Activated T-helper 1 cell treated with anti-CD3 and anti-CD28 coated beads, Interleukin-12 subunit alpha, Interleukin-12 subunit beta, Interleukin-2, Interleukin-4 antibody, amounts not matched to agents 30 ng/mL and 10 ng/mL and 1 ng/mL, durations not matched to agents 14 hours and 24 hours and 36 hours (primary cell): Measurements from ENCODE around the gene CEP41. TPM values are rescaled to one million over a fixed set of nuclear protein-coding genes. Genes with fewer than 3 reads are reported as not detected.

Source experiments
- DNase-seq: peaks from one replicate; pipeline ENCODE4 v3.0.0; 2021; ENCODE audit warnings: low spot score
- H3K27ac Mint-ChIP-seq: one replicate; pipeline ENCODE4 v1.8.0; 2021; ENCODE audit warnings: mild to moderate bottlenecking, mixed read lengths
- H3K27me3 Mint-ChIP-seq: one replicate; pipeline ENCODE4 v1.8.0; 2022; ENCODE audit warnings: mild to moderate bottlenecking, moderate library complexity, mixed read lengths; ENCODE audit not compliant: insufficient read depth
- H3K36me3 Mint-ChIP-seq: one replicate; pipeline ENCODE4 v1.8.0; 2021; ENCODE audit warnings: low read depth, mixed read lengths
- H3K4me1 Mint-ChIP-seq: one replicate; pipeline ENCODE4 v1.8.0; 2021; ENCODE audit warnings: low read depth, mixed read lengths
- H3K4me3 Mint-ChIP-seq: one replicate; pipeline ENCODE4 v1.8.0; 2021; ENCODE audit warnings: mild to moderate bottlenecking, moderate library complexity, mixed read lengths
- H3K9me3 Mint-ChIP-seq: one replicate; pipeline ENCODE4 v1.8.0; 2021; ENCODE audit warnings: mixed read lengths
- intact Hi-C: fragments of 100-400 bp; cut with micrococcal nuclease; formaldehyde crosslinking; loops from one replicate; pipeline ENCODE4 v1.15.1; 2024
- total RNA-seq: library from RNA; stranded (reverse); gene quantifications from 2 replicates; pipeline ENCODE4 v1.2.3, GENCODE V29; 2022

The CEP41 gene
- total RNA-seq, 1 donor from 2014 or later = 17.1 TPM

DNA sequence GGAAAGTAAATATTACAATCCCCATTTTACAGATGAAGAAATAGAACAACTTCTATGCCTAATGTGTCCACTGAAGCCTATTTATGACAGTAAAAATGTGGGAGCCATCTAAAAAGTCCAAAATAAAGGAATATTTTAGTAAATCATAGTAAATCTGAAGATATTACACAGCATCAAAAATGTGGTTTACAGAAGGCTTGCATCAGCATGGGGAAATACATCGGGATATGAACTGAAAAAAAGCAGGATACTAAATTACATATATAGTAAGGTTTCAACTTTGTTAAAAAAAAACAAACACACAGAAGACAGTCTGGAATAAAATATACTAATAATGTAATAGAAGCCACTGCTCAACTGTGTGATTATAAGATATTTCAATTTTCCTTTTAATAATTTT is 39.7 kb downstream of the CEP41 start:
- Mint-ChIP-seq H3K4me3 (no peak overlapping the region), H3K27me3 (no peaks in the 10 kb centered on the region)
- intact Hi-C loops = no loop called here

DNA sequence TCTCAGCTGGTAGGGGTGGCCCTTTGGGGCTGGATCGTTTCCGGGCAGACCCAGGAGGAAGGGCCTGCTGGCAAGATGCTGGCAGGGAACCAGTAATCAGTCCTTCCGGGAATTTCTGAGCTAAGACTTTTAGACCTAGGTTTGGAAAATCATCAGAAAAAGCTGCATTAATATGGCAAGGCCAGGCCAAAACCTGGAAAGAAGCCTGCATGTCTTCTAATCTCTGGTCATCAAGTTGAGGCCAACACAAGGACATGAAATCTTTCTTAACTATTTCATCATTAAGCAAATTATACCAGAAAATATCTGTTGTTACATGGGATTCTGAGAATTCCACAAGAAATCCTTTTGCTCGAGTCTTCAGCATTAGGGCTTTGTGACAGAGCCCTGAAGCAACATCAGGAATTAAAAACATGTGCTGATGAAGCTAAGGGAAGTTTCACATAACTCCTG is 40.7 kb downstream of the CEP41 start:
- no peak overlapping the region for H3K4me3 Mint-ChIP-seq
- no peaks in the 10 kb centered on the region for H3K27me3 Mint-ChIP-seq
- H3K36me3 Mint-ChIP-seq = peaks cover 10% of the 10 kb centered on the region
- no peak for DNase-seq
- no peaks in the 10 kb centered on the region for H3K4me1 Mint-ChIP-seq
- no peak overlapping the region for H3K27ac Mint-ChIP-seq
- intact Hi-C loops = no loop called here
- H3K9me3 Mint-ChIP-seq = no peaks in the 10 kb centered on the region

More for the DNA sequence above, 39.7 kb downstream of the CEP41 start:
- no peak overlapping the region for H3K27ac Mint-ChIP-seq
- no peaks in the 10 kb centered on the region for H3K9me3 Mint-ChIP-seq
- no peak for DNase-seq
- H3K36me3 Mint-ChIP-seq = peaks cover 10% of the 10 kb centered on the region
- H3K4me1 Mint-ChIP-seq = no peaks in the 10 kb centered on the region

DNA sequence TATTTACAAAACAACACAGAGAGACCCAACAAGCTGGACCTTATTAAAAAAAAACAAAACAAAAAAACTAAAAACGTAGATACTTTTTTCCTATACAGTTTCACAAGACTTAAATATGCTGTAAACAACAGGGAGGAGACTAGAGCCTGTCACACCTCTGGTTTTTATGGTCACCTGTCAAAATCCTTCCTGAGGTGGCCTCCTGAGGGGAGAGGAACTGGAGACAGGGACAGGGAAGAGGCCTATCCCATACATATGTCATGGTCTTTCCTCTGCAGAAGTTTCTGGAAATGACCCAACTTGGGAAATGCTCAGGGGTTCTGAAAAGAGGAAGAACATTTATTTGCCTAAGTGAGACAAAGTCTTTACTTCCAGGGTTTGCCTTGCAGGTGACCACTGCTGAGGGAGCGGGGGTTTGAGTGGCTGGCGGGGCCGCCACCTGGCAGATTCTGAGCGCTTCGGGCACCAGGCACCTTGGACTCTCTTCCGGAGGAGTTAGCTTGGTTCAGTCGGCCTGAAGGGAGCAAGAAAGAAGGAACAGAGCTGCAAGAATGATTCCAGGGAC is 42.2 kb downstream of the CEP41 start:
- Mint-ChIP-seq H3K27me3 (no peaks in the 10 kb centered on the region), H3K27ac (no peak overlapping the region), H3K9me3 (no peaks in the 10 kb centered on the region), H3K4me3 (no peak overlapping the region), H3K4me1 (peaks cover 13% of the 10 kb centered on the region), H3K36me3 (peaks cover 10% of the 10 kb centered on the region)
- DNase-seq = no peak
- intact Hi-C loops = no loop called here

DNA sequence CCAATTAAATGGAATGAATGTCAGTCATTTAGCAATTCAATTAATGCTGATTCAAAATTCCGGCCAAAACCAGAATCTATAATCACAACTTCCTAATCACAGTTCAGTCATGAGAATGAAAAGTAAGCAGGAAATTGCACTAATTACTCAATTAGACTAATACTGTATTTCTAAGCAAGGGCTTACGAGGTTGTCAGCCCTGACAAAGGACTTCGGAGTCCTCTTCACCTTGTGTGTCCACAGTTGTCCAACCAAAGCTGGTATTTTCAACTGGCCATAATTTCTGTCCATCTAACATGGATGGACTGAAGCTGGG is 43.1 kb downstream of the CEP41 start:
- intact Hi-C loops = no loop called here
- H3K4me1 Mint-ChIP-seq = peaks cover 15% of the 10 kb centered on the region
- no peak for DNase-seq
- H3K9me3 Mint-ChIP-seq = no peaks in the 10 kb centered on the region
- H3K27ac Mint-ChIP-seq = no peak overlapping the region
- no peaks in the 10 kb centered on the region for H3K27me3 Mint-ChIP-seq
- no peak overlapping the region for H3K4me3 Mint-ChIP-seq
- H3K36me3 Mint-ChIP-seq = peaks cover 10% of the 10 kb centered on the region

DNA sequence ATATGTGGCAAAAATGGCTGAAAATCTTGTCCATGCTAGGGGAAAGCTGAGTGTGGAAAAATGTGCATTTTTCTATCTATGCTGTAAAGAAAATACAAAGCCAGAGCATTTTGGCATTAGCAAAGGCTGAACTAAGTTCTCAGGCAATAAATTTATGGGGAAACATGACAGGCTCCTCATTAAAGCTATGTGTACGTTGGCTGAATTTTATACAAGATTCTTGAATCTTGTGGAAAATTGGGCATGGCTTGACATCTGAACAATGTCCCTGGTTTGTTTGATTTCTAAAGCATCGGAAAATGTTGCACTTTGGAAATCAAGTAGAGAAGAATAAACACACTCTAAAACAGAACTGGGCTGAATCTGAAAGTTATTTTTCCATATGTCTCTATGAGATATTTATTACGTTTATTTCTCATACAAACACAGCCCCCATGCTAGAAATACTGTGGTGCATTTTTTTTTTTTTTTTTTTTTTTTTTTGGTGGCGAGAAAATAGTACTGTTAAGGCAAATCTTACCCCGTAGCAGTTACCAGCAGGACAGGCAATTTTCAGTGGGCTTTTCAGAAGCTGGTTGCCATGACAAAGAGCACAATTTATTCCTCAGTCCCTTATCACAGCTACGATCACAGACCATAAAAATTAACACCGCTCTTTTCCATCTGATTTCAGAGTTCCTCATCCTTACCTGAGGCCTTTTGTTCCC is 43.6 kb downstream of the CEP41 start:
- intact Hi-C loops = no loop called here

DNA sequence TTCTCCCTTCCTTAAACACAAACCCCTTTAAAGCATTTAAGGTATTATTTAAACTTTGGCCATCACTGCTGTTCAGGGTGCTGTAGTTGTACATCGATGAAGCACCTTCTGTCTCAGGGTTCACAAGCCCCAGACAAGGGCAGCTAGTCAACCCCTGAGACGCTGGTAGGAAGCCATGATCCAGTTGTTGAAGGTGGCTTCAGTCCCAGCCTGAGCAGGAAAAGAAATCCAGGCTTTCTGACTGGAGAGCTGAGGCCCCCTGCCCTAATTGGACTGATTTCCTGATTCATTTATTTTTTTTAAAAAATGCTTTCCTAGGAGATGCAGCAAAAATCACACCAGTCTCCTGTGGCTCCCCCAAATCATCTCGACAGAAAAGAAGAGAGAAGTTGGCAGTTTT is 44.7 kb downstream of the CEP41 start:
- DNase-seq = no peak
- Mint-ChIP-seq H3K27me3 (no peaks in the 10 kb centered on the region), H3K4me1 (peaks cover 15% of the 10 kb centered on the region), H3K36me3 (peaks cover 10% of the 10 kb centered on the region), H3K9me3 (no peaks in the 10 kb centered on the region), H3K4me3 (no peak overlapping the region), H3K27ac (no peak overlapping the region)
- intact Hi-C loops = no loop called here

More for the DNA sequence above, 43.6 kb downstream of the CEP41 start:
- H3K27ac Mint-ChIP-seq = no peak overlapping the region
- H3K4me3 Mint-ChIP-seq = no peak overlapping the region
- no peaks in the 10 kb centered on the region for H3K27me3 Mint-ChIP-seq
- H3K4me1 Mint-ChIP-seq = peaks cover 15% of the 10 kb centered on the region
- no peaks in the 10 kb centered on the region for H3K9me3 Mint-ChIP-seq
- peaks cover 10% of the 10 kb centered on the region for H3K36me3 Mint-ChIP-seq
- no peak for DNase-seq

DNA sequence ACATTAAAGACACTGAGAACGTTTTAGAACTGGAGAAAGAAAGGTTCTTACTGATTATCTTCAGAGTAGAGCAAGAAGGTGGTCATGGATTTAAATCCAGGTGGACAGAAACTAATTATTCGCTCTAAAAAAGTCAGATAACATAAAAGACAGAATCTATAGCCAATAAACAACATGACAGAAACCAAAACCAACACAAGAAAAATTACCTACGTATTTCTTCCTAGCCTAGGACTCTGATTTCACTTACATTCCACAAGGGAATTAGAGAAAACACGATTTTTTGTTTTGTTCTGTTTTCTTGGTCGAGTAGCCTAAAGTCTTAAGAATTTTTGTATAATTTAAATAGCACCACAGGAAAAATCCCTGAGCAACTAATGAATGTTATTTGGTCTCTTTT is 45.4 kb downstream of the CEP41 start:
- H3K4me3 Mint-ChIP-seq = no peak overlapping the region
- H3K27me3 Mint-ChIP-seq = no peaks in the 10 kb centered on the region
- no peak for DNase-seq
- no peaks in the 10 kb centered on the region for H3K9me3 Mint-ChIP-seq
- peaks cover 15% of the 10 kb centered on the region for H3K4me1 Mint-ChIP-seq
- peaks cover 10% of the 10 kb centered on the region for H3K36me3 Mint-ChIP-seq
- H3K27ac Mint-ChIP-seq = no peak overlapping the region
- intact Hi-C loops = no loop called here

DNA sequence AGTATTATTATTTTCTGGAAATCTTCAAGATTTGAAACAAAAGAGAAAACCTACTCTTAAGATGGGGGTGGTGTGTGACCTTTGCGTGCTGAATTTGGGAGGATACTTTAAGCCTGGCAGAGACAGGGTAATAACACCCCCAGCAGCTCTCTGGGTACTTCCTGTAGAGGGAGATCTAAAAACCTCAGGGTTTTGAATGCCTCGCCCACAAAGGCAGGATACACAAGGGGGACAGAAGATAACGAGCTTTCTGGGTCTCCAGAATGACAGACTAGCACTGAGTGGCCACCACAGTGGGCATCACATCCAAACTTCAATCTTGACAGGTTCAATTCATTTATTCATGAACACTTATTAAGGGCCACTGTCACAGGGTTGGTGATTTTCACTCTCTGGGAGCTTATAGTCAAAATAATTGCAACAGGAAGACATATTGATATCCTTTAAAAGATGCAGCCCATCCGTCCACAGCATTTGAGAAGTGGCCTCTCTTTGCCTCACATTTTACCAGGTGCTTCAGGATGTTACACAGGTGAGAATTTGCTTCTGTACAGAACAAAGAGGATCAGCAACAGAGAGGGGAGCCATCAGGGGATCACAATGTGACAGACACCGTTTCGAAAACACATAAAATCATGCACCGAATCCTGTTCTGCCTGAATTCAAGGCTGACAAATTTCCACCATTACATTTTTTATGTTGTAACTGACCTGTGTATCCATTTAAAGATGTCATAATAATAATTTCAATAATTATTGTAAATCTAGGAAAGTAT is 46.2 kb downstream of the CEP41 start:
- intact Hi-C loops = no loop called here
- Mint-ChIP-seq H3K27ac (no peak overlapping the region), H3K27me3 (no peaks in the 10 kb centered on the region), H3K9me3 (no peaks in the 10 kb centered on the region), H3K36me3 (peaks cover 10% of the 10 kb centered on the region), H3K4me1 (peaks cover 15% of the 10 kb centered on the region), H3K4me3 (peak overlapping the region; percentile 28)
- DNase-seq = no peak

DNA sequence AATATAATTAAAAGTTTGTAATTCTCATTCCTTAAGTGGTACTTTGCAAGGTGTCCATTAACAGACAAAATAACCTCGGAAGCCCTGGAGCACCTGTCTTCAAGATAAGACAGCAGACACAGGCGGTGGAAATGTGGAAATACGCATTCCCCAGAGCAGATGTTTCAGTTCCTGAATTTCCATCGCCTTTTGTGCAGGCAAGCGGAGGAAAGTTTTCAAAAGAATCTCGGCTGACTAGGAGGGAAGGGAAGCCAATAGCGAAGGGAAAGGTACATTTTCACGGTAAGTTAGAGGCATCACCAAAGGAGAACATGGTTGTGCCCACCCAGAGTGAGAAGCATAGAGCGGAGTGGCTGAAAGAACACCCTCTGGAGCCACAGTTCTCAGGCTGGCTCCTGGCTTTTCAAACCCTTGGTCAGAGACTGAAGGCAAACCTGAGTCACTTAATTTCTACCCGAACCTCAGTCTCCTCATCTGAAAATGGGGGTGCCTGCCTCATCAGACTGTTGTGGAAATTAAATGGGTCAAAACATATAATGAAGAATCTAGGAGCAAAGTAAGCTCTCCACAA is 46.9 kb downstream of the CEP41 start:
- no peaks in the 10 kb centered on the region for H3K9me3 Mint-ChIP-seq
- H3K27ac Mint-ChIP-seq = no peak overlapping the region
- no peak for DNase-seq
- H3K27me3 Mint-ChIP-seq = no peaks in the 10 kb centered on the region
- peaks cover 15% of the 10 kb centered on the region for H3K4me1 Mint-ChIP-seq
- intact Hi-C loops = no loop called here
- peak overlapping the region; percentile 28 for H3K4me3 Mint-ChIP-seq
- H3K36me3 Mint-ChIP-seq = peaks cover 9% of the 10 kb centered on the region

DNA sequence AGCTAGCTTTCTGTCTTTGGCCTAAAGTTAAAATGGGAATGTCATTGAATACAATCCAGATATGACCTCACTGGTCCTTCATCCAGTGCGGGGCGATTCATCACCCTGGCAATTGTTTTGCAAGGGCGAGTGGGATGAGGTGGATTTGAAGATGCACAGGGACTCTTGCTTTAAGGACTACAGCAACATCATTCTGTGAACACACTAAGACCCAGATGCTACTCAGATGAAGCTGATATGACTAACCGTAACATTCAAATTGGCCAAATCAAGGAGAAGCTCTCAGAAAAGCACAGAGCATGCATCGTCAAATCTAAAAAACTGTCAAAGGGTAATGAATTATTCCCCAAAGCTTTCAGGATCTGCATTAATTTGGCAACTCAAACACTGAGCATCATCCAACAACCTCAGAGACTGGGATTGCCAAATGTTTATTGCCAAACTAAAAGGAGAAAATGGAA is 47.7 kb downstream of the CEP41 start:
- no peaks in the 10 kb centered on the region for H3K9me3 Mint-ChIP-seq
- peaks cover 2% of the 10 kb centered on the region for H3K36me3 Mint-ChIP-seq
- intact Hi-C loops = no loop called here
- DNase-seq = no peak
- H3K4me3 Mint-ChIP-seq = no peak overlapping the region
- peaks cover 15% of the 10 kb centered on the region for H3K4me1 Mint-ChIP-seq
- no peak overlapping the region for H3K27ac Mint-ChIP-seq
- H3K27me3 Mint-ChIP-seq = no peaks in the 10 kb centered on the region

DNA sequence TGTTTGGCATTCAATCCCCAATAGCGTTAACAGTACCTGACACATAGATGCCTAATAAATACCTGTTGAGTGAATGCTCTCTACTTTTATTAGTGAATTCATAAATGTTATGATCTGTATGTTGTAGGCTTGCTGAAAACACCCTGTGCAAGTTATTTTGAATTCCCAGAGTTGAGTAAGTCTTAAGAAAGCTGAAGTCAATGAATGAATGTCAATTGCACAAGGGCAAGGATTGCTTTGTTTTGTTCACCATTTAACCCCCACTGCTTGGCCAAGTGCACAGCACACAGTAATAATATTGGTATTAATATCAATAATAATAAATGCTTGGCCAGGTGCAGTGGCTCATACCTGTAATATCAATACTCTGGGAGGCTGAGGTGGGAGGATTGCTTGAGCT is 50.3 kb downstream of the CEP41 start:
- intact Hi-C loops = no loop called here
- Mint-ChIP-seq H3K4me3 (no peak overlapping the region), H3K36me3 (no peaks in the 10 kb centered on the region), H3K27me3 (no peaks in the 10 kb centered on the region), H3K9me3 (no peaks in the 10 kb centered on the region), H3K27ac (no peak overlapping the region), H3K4me1 (peaks cover 15% of the 10 kb centered on the region)
- no peak for DNase-seq

DNA sequence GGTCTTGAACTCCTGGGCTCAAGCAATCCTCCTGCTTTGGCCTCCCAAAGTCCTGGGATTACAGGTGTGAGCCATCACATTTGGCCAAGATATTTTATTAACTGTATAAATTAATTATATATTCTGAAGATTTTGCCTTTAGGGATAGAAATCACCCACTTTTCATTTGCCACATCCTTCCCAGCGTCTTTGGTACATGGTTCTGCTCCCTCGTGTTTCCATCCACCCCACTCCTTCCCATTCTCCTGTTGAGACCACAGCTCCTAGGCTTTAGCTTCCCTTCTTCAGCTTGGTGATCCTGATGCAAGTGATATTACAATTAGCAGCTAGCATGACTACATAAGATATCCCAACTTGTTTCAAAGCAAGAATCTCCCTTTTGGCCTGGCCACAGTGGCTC is 52.1 kb downstream of the CEP41 start:
- Mint-ChIP-seq H3K27me3 (no peaks in the 10 kb centered on the region), H3K4me3 (no peak overlapping the region), H3K9me3 (no peaks in the 10 kb centered on the region), H3K27ac (no peak overlapping the region), H3K4me1 (peaks cover 2% of the 10 kb centered on the region), H3K36me3 (no peaks in the 10 kb centered on the region)
- DNase-seq = no peak
- intact Hi-C loops = no loop called here
